GM12875 (cell line): ENCODE measurements around the gene TTC27.

ENCODE experiments used
- H3K4me3 ChIP-seq: one replicate; pipeline ENCODE4 v1.5.1; 2011; ENCODE audit warnings: low read depth, low read length, control low read depth
- CTCF ChIP-seq: IDR thresholded peaks from 2 replicates; pipeline ENCODE4 v1.5.1; 2011; ENCODE audit warnings: low read depth, mild to moderate bottlenecking, control low read depth, inconsistent platforms, low read length, moderate library complexity, borderline replicate concordance; ENCODE audit not compliant: insufficient read depth

The TTC27 gene

GRCh38 chr2:32666704-32667103 is 38.9 kb downstream of the TTC27 start:
- no peak overlapping the region for H3K4me3 ChIP-seq
- TF ChIP-seq CTCF, result no peak

- no peak overlapping the region for H3K4me3 ChIP-seq
- TF ChIP-seq CTCF, result no peak
Observed at GRCh38 chr2:32668254-32668653, 40.4 kb downstream of the TTC27 start.

- H3K4me3 ChIP-seq, result no peak overlapping the region
- no peak for TF ChIP-seq CTCF
Observed at GRCh38 chr2:32671885-32672533, 44.2 kb downstream of the TTC27 start.

GRCh38 chr2:32678825-32679224 is 51.0 kb downstream of the TTC27 start:
- no peak for TF ChIP-seq CTCF
- no peak overlapping the region for H3K4me3 ChIP-seq

- TF ChIP-seq CTCF, result no peak
- H3K4me3 ChIP-seq, result no peak overlapping the region
Observed at GRCh38 chr2:32680942-32681341, 53.1 kb downstream of the TTC27 start.

GRCh38 chr2:32683520-32684086 is 55.8 kb downstream of the TTC27 start:
- TF ChIP-seq CTCF, result no peak
- no peak overlapping the region for H3K4me3 ChIP-seq

- TF ChIP-seq CTCF, result no peak
- no peak overlapping the region for H3K4me3 ChIP-seq
Observed at GRCh38 chr2:32688541-32688940, 60.7 kb downstream of the TTC27 start.
